GM21825 (cell line): Measurements from ENCODE around the gene RREB1.
A peak's percentile ranks its signal among the peaks of the same experiment; 100 is the strongest.

Experiments used
- ATAC-seq: cut with Tn5 transposase; IDR thresholded peaks from one replicate; pipeline ENCODE4 v1.9.1; 2021; ENCODE audit warnings: mild to moderate bottlenecking, moderate library complexity; ENCODE audit not compliant: unreplicated experiment

RREB1 gene

DNA sequence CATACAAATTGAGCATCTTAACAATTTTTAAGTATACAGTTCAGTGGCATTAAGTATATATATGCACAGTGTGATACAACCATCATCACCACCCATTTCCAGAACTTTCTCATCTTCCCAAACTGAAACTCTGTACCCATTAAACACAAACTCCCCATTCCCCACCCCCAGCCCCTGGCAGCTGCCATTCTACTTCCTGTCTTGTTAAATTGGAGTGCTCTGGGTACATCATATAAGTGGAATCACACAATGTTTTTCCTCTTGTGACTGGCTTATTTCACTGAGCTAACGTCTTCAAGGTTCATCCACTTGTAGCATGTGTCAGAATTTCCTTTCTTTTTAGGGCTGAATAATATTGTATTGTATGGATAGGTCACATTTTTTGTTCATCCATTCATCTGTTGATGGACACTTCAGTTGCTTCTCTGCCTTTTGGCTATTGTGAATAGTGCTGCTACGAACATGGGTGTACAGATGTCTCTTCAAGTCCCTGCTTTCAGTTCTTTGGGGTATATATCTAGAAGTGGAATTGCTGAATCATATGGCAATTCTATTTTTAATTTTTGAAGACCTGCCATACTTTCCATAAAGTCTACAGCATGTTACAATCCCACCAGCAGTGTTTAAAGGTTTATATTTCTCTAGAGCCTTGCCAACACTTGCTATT is 19.6 kb upstream of the RREB1 start:
- ATAC-seq: no peak

DNA sequence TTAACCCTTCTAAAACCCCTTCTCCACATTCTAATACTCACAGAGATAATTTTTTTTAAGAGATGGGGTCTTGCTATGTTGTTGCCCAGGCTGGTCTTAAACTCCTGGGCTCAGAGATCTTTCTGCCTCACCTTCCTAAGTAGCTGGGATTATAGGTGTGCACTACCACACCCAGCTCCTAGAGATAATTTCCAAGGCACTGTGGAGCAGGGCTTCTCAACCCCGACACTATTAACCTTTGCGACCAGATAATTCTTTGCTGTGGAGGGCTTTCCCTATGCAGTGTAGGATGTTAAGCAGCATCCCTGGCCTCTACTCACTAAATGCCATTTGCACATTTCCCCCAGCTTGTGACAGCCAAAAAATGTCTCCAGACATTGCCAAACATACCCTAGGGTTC is 8.8 kb upstream of the RREB1 start:
- no peak for ATAC-seq

DNA sequence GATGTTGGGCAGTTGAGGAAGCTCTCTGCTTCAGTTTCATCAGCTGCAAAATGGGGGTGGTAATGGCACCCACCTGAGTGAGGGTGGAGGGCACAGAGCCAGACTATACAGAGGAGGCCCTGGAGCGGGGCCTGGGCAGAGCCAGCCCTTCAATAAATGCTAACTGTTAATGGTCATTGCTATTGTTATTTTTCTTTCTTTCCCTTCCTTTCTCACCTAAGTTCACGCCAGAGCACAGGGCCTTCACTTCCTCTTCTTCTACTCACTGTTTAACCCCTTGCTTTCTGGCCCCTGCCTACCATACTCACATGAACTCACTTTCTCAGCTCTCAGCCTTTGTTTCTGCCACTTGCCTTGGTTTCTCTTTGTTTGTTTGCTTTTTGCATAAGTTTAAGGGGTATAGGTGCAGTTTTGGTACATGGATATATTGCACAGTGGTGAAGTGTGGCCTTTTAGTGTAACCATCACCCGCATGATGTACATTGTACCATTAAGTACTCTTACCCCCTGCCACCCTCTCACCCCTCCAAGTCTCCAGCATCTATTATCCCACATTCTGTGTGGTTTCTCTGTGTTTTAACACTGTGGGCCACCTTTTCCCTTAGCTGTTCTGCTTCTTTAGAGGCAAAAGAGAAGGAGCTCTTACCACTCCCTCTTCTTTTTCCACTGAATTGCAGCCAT is 7.5 kb upstream of the RREB1 start:
- ATAC-seq: peak; percentile 61

GRCh38 chr6:7100753-7101081 is 7.0 kb upstream of the RREB1 start:
- no peak for ATAC-seq

DNA sequence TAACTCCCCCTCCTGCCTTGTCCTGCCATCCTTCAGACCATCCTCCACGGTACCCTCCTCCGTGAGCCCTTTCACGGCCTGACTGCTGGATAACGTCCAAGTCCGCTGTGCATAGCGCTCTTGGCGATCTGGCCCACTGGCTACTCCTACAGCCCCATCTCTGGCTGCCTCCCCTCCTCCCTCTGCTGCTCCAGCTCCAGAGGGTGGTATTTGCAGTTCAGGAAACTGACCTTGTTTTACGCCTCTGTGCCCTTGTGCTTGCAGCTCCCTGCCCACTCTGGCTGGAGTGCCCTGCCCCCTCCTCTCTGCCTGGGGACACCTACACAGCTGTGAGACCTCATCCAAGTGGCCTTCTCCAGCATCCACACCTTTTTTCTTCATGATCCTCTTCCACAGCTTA is 6.5 kb upstream of the RREB1 start:
- ATAC-seq: no peak

GRCh38 chr6:7104752-7105151 is 3.0 kb upstream of the RREB1 start:
- no peak for ATAC-seq

- ATAC-seq: no peak
These were observed 1.5 kb upstream of the RREB1 start for GRCh38 chr6:7106215-7106751.

DNA sequence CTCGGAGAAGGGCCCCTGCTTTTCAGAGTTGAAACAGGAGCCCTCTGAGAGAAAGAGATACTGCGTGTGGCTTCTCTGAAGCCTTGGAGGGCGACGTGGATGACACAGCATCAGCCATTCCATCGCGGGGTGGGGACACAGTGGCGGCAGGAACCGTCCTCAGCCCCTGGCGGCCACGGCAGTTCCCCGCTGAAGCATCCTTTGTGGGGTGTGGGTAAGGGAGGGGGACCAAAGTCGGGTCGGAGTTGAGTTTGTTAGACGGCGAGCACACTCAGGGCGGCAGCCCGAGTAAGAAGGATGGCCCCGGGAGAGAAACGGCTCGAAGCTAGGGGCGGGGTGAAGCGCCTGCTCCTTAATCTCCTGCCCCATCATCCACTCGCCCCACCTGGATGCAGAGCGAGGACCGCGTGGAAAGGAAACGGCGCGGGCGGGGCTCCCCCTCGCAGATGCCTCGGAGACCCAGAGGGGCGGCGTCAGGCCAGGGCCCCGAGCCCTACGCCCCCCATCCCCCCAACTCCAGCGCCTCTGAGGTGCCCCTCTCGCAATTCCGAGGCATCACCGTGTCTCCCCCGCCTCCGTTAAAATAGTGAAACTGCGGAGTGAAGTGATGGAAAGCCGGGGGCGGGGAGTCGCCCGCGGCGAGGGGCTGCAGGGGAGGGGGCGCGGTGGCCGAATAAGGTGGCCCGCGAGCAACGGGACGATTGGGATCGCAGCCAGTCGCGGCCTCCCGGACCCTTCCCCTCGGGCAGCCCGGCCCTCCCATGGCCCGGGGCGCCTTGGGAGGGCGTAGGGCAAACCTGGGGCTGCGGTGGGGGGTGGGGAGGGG is 796 bp upstream of the RREB1 start:
- ATAC-seq: peak; percentile 31

GRCh38 chr6:7108196-7108963 is 619 bp downstream of the RREB1 start:
- peak; percentile 15 for ATAC-seq

GRCh38 chr6:7108964-7109836 is 1.4 kb downstream of the RREB1 start:
- no peak for ATAC-seq

DNA sequence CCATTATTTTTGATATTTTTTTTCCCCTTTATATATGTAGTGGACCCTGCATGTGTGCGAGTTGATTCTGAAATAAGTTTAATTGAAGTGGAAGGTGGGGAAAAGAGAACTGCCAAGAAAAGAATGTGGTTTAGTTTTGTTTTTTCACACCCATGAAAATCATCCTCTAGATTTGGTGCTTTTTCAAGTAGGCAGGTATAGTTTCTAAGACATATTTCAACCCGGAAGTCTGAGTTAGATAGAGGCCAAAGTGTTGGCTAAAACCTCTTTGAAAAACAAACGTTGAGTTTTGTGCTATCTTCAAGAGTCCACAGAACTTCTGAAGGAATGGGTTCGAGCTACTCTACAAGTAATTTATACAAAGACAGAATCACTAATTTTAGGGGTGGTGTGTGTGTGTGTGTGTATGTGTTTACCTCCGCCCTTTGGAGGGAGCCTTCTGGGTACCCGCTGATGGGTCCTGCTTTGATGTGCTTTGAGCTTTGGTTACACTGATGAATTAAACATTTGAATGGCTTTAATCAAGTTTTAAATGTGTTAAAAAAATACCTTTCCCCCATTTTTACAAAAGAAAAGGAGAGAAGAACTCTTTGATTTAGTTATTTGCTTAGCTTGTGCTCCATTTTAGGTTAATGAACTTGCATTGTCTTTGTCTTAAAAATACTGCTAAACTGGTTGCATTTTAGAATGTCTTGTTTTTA is 2.5 kb downstream of the RREB1 start:
- ATAC-seq: no peak

- ATAC-seq: no peak
These were observed 3.4 kb downstream of the RREB1 start for GRCh38 chr6:7111095-7111690.

GRCh38 chr6:7112171-7112570 is 4.4 kb downstream of the RREB1 start:
- no peak for ATAC-seq

- ATAC-seq: peak; percentile 36
These were observed 5.1 kb downstream of the RREB1 start for GRCh38 chr6:7112741-7113313.

GRCh38 chr6:7114744-7115458 is 7.1 kb downstream of the RREB1 start:
- no peak for ATAC-seq

DNA sequence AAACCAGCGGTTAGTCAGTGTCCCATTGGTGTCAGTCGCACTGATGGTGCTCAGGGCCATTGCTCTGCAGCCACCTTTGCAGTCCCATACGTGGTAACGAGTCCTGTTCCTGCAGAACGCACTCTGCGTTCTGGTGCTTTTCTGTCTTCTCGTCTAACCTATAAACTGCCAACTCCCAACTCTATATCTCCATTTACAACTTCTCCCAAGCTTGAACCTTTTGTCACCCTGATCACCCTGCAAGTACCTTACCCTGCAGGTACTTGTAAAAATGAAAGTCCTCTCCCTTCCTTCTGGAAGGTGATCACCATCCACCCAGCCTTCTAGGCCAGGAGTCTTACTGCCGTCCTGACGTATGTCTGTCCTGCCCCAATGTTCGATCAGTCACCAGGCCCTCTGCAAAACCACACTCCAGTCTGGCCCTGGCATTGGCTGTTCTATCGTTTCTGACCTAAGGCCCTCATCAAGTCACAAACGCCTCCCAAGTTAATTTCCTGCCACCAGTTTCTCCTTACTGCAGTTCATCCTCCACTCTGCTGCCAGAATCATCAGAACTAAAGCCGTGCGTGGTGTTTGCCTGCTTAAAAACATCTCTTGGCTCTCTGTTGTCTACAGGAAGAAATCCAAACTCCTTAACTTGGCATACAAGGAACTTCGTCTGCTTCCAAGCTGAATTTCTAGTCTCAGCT is 7.9 kb downstream of the RREB1 start:
- no peak for ATAC-seq

DNA sequence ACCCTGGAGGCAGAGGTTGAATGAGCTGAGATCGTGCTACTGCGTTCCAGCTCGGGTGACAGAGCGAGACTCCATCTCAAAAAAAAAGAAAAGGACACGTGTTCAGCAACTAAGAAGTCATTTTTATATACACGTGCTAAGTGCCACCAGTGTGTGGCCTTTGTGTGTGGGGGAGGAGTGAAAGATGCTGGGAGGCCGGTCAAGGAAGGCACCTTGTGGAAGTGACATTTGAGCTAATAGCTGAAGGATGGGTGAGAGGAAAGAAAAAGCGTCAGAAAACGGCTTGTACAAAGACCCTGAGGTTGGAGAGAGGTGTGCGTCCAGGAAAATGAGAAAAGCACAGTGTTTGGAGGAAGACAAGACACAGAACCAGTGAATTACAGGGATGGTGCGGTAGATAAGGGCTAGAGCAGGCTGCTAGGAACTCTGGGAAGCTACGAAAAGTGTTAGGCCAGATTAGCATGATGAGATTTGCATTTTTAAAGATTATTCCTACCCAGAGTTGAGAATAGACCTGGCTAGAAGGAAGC is 11.6 kb downstream of the RREB1 start:
- ATAC-seq: no peak
